DOHH2 (cell line): ENCODE measurements around the gene TRIM77.
"Not testable (repeated sequence)": the region's sequence is repeated elsewhere in the genome, so short reads cannot be mapped to it uniquely, and the experiment has no call there.

Experiments used
- H3F3A ChIP-seq: fragments of 200-600 bp; sonication (generic), shearing (Covaris generic); 2 replicates; pipeline ENCODE4 v1.6.0; 2016; ENCODE audit warnings: antibody characterized with exemption, mild to moderate bottlenecking; ENCODE audit not compliant: control insufficient read depth, insufficient read depth
- H3K27ac ChIP-seq: fragments of 200-600 bp; sonication (generic); 2 replicates; pipeline ENCODE4 v1.5.1; 2014; ENCODE audit warnings: low read depth, mild to moderate bottlenecking, low read length, moderate library complexity
- H3K27me3 ChIP-seq: fragments of 200-600 bp; sonication (generic); 2 replicates; pipeline ENCODE4 v1.6.1; 2014; ENCODE audit warnings: mild to moderate bottlenecking, low read length, mixed read lengths; ENCODE audit not compliant: control insufficient read depth
- H3K36me3 ChIP-seq: fragments of 200-600 bp; sonication (generic); 2 replicates; pipeline ENCODE4 v1.6.1; 2014; ENCODE audit warnings: mild to moderate bottlenecking, low read length, moderate library complexity, mixed read lengths; ENCODE audit not compliant: control insufficient read depth
- H3K4me1 ChIP-seq: fragments of 200-600 bp; sonication (generic); 2 replicates; pipeline ENCODE4 v1.6.1; 2014; ENCODE audit warnings: mild to moderate bottlenecking, low read length, mixed read lengths; ENCODE audit not compliant: control insufficient read depth
- H3K4me2 ChIP-seq: fragments of 200-600 bp; sonication (generic); 2 replicates; pipeline ENCODE4 v1.6.0; 2014; ENCODE audit warnings: mild to moderate bottlenecking, low read length, moderate library complexity
- H3K4me3 ChIP-seq: fragments of 200-600 bp; sonication (generic); 2 replicates; pipeline ENCODE4 v1.5.1; 2014; ENCODE audit warnings: mild to moderate bottlenecking, low read length, mixed read lengths
- H3K79me2 ChIP-seq: fragments of 200-600 bp; sonication (generic); 2 replicates; pipeline ENCODE4 v1.6.1; 2014; ENCODE audit warnings: mild to moderate bottlenecking, low read length, mixed read lengths; ENCODE audit not compliant: control insufficient read depth
- H3K9me2 ChIP-seq: fragments of 200-600 bp; sonication (generic); replicated peaks from 2 replicates; pipeline ENCODE4 v1.6.1; 2014; ENCODE audit warnings: mild to moderate bottlenecking, low read length, mixed read lengths; ENCODE audit not compliant: control insufficient read depth
- H3K9me3 ChIP-seq: fragments of 200-600 bp; sonication (generic); 2 replicates; pipeline ENCODE4 v1.6.1; 2014; ENCODE audit warnings: antibody characterized with exemption, low read length, mixed read lengths; ENCODE audit not compliant: control insufficient read depth, insufficient read depth
- H4K20me1 ChIP-seq: fragments of 200-600 bp; sonication (generic); 2 replicates; pipeline ENCODE4 v1.6.0; 2014; ENCODE audit warnings: low read depth, mild to moderate bottlenecking, antibody characterized with exemption, low read length, moderate library complexity; ENCODE audit not compliant: control insufficient read depth, insufficient read depth
- EZH2phosphoT487 ChIP-seq: fragments of 200-600 bp; sonication (generic); IDR thresholded peaks from 2 replicates; pipeline ENCODE4 v1.6.1; 2017; ENCODE audit warnings: borderline replicate concordance, mild to moderate bottlenecking, antibody characterized with exemption, low read length, moderate library complexity, mixed read lengths
- TF ChIP-seq, protein P1 (sequence below): fragments of 200-600 bp; sonication (generic); IDR thresholded peaks from one replicate; pipeline ENCODE4 v1.5.1; 2014; ENCODE audit warnings: antibody characterized with exemption, mild to moderate bottlenecking, low read depth, low read length; ENCODE audit not compliant: poor library complexity, severe bottlenecking

TRIM77 gene

GRCh38 chr11:89736566-89736965, 26.5 kb downstream of the TRIM77 start:
- Histone ChIP-seq H3K27me3 (no peaks in the 10 kb centered on the region), H3K27ac (no peak overlapping the region), H4K20me1 (no peaks in the 10 kb centered on the region), H3K36me3 (no peaks in the 10 kb centered on the region), H3F3A (no peaks in the 10 kb centered on the region), H3K9me3 (no peaks in the 10 kb centered on the region), H3K79me2 (no peaks in the 10 kb centered on the region), H3K9me2 (no peaks in the 10 kb centered on the region), H3K4me1 (no peaks in the 10 kb centered on the region), H3K4me3 (no peak overlapping the region), H3K4me2 (no peak overlapping the region)
- TF ChIP-seq EZH2phosphoT487: no peak
- TF ChIP-seq, protein P1, sequence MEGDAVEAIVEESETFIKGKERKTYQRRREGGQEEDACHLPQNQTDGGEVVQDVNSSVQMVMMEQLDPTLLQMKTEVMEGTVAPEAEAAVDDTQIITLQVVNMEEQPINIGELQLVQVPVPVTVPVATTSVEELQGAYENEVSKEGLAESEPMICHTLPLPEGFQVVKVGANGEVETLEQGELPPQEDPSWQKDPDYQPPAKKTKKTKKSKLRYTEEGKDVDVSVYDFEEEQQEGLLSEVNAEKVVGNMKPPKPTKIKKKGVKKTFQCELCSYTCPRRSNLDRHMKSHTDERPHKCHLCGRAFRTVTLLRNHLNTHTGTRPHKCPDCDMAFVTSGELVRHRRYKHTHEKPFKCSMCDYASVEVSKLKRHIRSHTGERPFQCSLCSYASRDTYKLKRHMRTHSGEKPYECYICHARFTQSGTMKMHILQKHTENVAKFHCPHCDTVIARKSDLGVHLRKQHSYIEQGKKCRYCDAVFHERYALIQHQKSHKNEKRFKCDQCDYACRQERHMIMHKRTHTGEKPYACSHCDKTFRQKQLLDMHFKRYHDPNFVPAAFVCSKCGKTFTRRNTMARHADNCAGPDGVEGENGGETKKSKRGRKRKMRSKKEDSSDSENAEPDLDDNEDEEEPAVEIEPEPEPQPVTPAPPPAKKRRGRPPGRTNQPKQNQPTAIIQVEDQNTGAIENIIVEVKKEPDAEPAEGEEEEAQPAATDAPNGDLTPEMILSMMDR: no peak

DNA sequence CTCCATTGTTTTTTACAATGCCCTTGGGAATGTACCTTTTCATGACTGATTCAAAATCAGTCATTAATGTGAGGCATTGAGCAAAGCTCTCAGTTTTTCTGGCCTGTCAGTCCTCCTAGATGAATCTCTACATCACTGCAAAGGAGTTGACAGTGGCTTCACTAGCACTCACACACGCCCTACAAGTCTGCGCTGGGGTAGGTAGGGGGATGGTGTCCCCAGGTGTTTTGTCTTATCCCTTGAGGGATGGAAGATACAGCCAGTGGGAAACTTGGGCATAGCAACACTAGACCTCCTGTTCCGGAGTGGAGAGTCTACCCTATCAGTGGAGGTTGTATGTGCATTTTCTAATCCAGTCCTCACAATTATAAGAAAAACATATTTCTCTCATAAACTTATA, 27.0 kb downstream of the TRIM77 start:
- no peak overlapping the region for H3K27ac ChIP-seq
- no peaks in the 10 kb centered on the region for H3K27me3 ChIP-seq
- H3K79me2 ChIP-seq: no peaks in the 10 kb centered on the region
- H3F3A ChIP-seq: no peaks in the 10 kb centered on the region
- H3K4me1 ChIP-seq: no peaks in the 10 kb centered on the region
- H3K9me2 ChIP-seq: no peaks in the 10 kb centered on the region
- H3K9me3 ChIP-seq: no peaks in the 10 kb centered on the region
- no peak overlapping the region for H3K4me2 ChIP-seq
- H3K36me3 ChIP-seq: no peaks in the 10 kb centered on the region
- no peak overlapping the region for H3K4me3 ChIP-seq
- H4K20me1 ChIP-seq: no peaks in the 10 kb centered on the region
- TF ChIP-seq, protein P1: no peak
- no peak for TF ChIP-seq EZH2phosphoT487

GRCh38 chr11:89741406-89741805, 31.3 kb downstream of the TRIM77 start:
- not testable (repeated sequence) for H4K20me1 ChIP-seq

GRCh38 chr11:89744158-89744557, 34.1 kb downstream of the TRIM77 start:
- not testable (repeated sequence) for H3K4me2 ChIP-seq, H3K9me2 ChIP-seq, H3K79me2 ChIP-seq, H3K27ac ChIP-seq, H3K9me3 ChIP-seq, H3K4me3 ChIP-seq, H3K4me1 ChIP-seq, H4K20me1 ChIP-seq, H3K27me3 ChIP-seq, H3F3A ChIP-seq, H3K36me3 ChIP-seq

More at GRCh38 chr11:89741406-89741805, 31.3 kb downstream of the TRIM77 start:
- not testable (repeated sequence) for H3F3A ChIP-seq, H3K27ac ChIP-seq, H3K36me3 ChIP-seq, H3K4me2 ChIP-seq, H3K4me1 ChIP-seq, H3K27me3 ChIP-seq, H3K4me3 ChIP-seq, H3K9me2 ChIP-seq, H3K9me3 ChIP-seq, H3K79me2 ChIP-seq

DNA sequence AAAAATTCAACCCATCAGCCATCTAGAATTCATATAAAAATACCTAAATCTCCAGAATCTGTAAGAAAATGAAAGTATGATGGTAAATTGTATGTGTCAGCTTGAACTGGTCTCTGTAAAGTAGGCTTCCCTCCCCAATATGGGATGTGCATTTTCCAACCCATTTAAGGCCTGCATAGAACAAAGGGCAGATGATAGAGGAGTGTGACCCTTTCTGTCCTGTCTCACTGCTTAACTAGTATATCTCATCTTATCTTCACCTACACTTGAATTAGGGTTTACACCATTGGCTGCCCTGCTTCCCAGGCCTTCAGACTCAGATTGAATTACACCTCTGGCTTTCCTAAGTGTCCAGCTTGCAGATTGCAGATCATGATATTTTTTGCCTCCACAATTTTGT, 40.7 kb downstream of the TRIM77 start:
- H3K36me3 ChIP-seq, H3F3A ChIP-seq, H3K4me3 ChIP-seq, H3K27me3 ChIP-seq, H3K4me1 ChIP-seq, H4K20me1 ChIP-seq, H3K79me2 ChIP-seq, H3K9me2 ChIP-seq, H3K4me2 ChIP-seq, H3K9me3 ChIP-seq, H3K27ac ChIP-seq: not testable (repeated sequence)
